SU-DHL-6 (cell line): ENCODE data around the gene ISLR.

Experiments used
- H2AFZ ChIP-seq: fragments of 200-600 bp; sonication (generic); 2 replicates; pipeline ENCODE4 v1.6.1; 2014; ENCODE audit warnings: low read depth, mild to moderate bottlenecking, moderate library complexity, mixed read lengths, antibody characterized with exemption, low read length; ENCODE audit not compliant: severe bottlenecking
- H3F3A ChIP-seq: fragments of 200-600 bp; shearing (Covaris generic); 2 replicates; pipeline ENCODE4 v1.6.0; 2016; ENCODE audit warnings: antibody characterized with exemption, mild to moderate bottlenecking; ENCODE audit not compliant: insufficient read depth
- H3K27ac ChIP-seq: fragments of 200-600 bp; sonication (generic); 2 replicates; pipeline ENCODE4 v1.5.1; 2016; ENCODE audit warnings: low read depth, mild to moderate bottlenecking, low read length, moderate library complexity, mixed read lengths
- H3K27me3 ChIP-seq: fragments of 200-600 bp; sonication (generic), shearing (Covaris generic); 2 replicates; pipeline ENCODE4 v1.6.0; 2014; ENCODE audit warnings: mild to moderate bottlenecking, low read length
- H3K36me3 ChIP-seq: fragments of 200-600 bp; sonication (generic); 2 replicates; pipeline ENCODE4 v1.6.1; 2014; ENCODE audit warnings: mild to moderate bottlenecking, low read length, mixed read lengths
- H3K4me2 ChIP-seq: fragments of 300-600, 200-600 bp; shearing (Covaris generic), sonication (generic); 2 replicates; pipeline ENCODE4 v1.6.0; 2014; ENCODE audit warnings: low read length, low read depth, mild to moderate bottlenecking; ENCODE audit not compliant: poor library complexity, severe bottlenecking
- H3K4me3 ChIP-seq: fragments of 200-600 bp; sonication (generic); 2 replicates; pipeline ENCODE4 v1.5.1; 2014; ENCODE audit warnings: antibody characterized with exemption, low read length, mild to moderate bottlenecking, mixed read lengths; ENCODE audit not compliant: insufficient read depth, poor library complexity, severe bottlenecking
- H3K79me2 ChIP-seq: fragments of 200-600 bp; sonication (generic); 2 replicates; pipeline ENCODE4 v1.6.1; 2014; ENCODE audit warnings: mild to moderate bottlenecking, low read length, moderate library complexity; ENCODE audit not compliant: insufficient read depth
- H3K9ac ChIP-seq: fragments of 200-600 bp; sonication (generic); 2 replicates; pipeline ENCODE4 v1.7.0; 2014; ENCODE audit warnings: mild to moderate bottlenecking, low read length
- H3K9me2 ChIP-seq: fragments of 200-600 bp; sonication (generic); replicated peaks from 2 replicates; pipeline ENCODE4 v1.6.1; 2014; ENCODE audit warnings: low read length; ENCODE audit not compliant: insufficient read depth
- H3K9me3 ChIP-seq: fragments of 200-600 bp; sonication (generic); 2 replicates; pipeline ENCODE4 v1.6.1; 2014; ENCODE audit warnings: low read length, mixed read lengths; ENCODE audit not compliant: insufficient read depth
- H4K20me1 ChIP-seq: fragments of 200-600 bp; sonication (generic); 2 replicates; pipeline ENCODE4 v1.6.1; 2014; ENCODE audit warnings: low read depth, mild to moderate bottlenecking, antibody characterized with exemption, low read length, moderate library complexity, mixed read lengths
- EZH2phosphoT487 ChIP-seq: fragments of 200-600 bp; sonication (generic), shearing (Covaris generic); conservative IDR thresholded peaks from 2 replicates; pipeline ENCODE4 v1.6.1; 2018; ENCODE audit warnings: mild to moderate bottlenecking, antibody characterized with exemption, low read length, moderate library complexity, mixed read lengths
- TF ChIP-seq, protein P1 (sequence below): fragments of 200-600 bp; sonication (generic); IDR thresholded peaks from one replicate; pipeline ENCODE4 v1.5.1; 2017; ENCODE audit warnings: antibody characterized with exemption, mild to moderate bottlenecking, low read length, moderate library complexity; ENCODE audit not compliant: insufficient read depth, poor library complexity, severe bottlenecking

Gene ISLR

DNA sequence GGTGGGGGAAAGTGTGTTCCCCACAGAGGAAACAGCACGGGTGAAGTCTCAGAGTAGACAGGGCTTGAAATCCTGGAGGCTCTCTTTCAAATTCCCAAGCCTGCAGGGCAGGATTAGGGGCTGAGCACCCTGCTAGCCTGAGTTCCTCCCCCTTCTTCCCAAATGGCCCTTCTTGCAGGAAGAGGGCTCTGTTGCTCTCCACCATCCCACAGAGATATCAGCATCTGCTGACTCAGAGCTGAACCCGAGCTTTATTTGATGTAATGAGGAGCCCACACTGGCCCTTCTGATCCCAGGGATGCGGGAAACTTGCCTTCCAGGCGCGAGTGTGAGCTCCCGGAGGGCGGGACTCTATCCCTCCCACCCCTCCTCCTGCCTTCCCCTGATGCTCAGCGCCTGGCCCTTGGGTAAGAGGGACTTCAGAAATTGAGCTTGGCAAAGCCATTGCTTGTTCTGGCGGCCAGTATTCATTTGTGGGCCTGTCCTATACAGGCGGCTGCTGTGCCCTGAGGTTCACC is 30.5 kb downstream of the ISLR start:
- H3K9me2 ChIP-seq, result no peaks in the 10 kb centered on the region
- no peaks in the 10 kb centered on the region for H3K36me3 ChIP-seq
- no peaks in the 10 kb centered on the region for H3K9me3 ChIP-seq
- H4K20me1 ChIP-seq, result no peaks in the 10 kb centered on the region
- TF ChIP-seq, protein P1, sequence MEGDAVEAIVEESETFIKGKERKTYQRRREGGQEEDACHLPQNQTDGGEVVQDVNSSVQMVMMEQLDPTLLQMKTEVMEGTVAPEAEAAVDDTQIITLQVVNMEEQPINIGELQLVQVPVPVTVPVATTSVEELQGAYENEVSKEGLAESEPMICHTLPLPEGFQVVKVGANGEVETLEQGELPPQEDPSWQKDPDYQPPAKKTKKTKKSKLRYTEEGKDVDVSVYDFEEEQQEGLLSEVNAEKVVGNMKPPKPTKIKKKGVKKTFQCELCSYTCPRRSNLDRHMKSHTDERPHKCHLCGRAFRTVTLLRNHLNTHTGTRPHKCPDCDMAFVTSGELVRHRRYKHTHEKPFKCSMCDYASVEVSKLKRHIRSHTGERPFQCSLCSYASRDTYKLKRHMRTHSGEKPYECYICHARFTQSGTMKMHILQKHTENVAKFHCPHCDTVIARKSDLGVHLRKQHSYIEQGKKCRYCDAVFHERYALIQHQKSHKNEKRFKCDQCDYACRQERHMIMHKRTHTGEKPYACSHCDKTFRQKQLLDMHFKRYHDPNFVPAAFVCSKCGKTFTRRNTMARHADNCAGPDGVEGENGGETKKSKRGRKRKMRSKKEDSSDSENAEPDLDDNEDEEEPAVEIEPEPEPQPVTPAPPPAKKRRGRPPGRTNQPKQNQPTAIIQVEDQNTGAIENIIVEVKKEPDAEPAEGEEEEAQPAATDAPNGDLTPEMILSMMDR, result no peak
- TF ChIP-seq EZH2phosphoT487, result no peak
- no peaks in the 10 kb centered on the region; the same call in 1 of the 2 replicates for H3K27me3 ChIP-seq
- H2AFZ ChIP-seq, result no peak overlapping the region
- no peak overlapping the region for H3K4me3 ChIP-seq
- no peaks in the 10 kb centered on the region for H3K79me2 ChIP-seq
- no peak overlapping the region for H3K4me2 ChIP-seq
- no peak overlapping the region for H3K27ac ChIP-seq
- H3F3A ChIP-seq, result no peaks in the 10 kb centered on the region
- H3K9ac ChIP-seq, result no peak overlapping the region

GRCh38 chr15:74205582-74205947 is 32.1 kb downstream of the ISLR start:
- Histone ChIP-seq H3K79me2 (no peaks in the 10 kb centered on the region), H3K4me2 (no peak overlapping the region), H3K36me3 (no peaks in the 10 kb centered on the region), H3K27me3 (no peaks in the 10 kb centered on the region; the same call in 1 of the 2 replicates), H3K9ac (no peak overlapping the region), H3K9me3 (no peaks in the 10 kb centered on the region), H4K20me1 (no peaks in the 10 kb centered on the region), H3F3A (no peaks in the 10 kb centered on the region), H3K4me3 (no peak overlapping the region), H3K27ac (no peak overlapping the region), H2AFZ (no peak overlapping the region), H3K9me2 (no peaks in the 10 kb centered on the region)
- TF ChIP-seq, protein P1, result no peak
- no peak for TF ChIP-seq EZH2phosphoT487

- no peak overlapping the region for H2AFZ ChIP-seq
- no peak for TF ChIP-seq EZH2phosphoT487
- TF ChIP-seq, protein P1, result no peak
- no peaks in the 10 kb centered on the region for H3K9me2 ChIP-seq
- H4K20me1 ChIP-seq, result no peaks in the 10 kb centered on the region
- H3K27ac ChIP-seq, result no peak overlapping the region
- no peak overlapping the region for H3K9ac ChIP-seq
- no peaks in the 10 kb centered on the region; the same call in 1 of the 2 replicates for H3K27me3 ChIP-seq
- no peak overlapping the region for H3K4me2 ChIP-seq
- no peaks in the 10 kb centered on the region for H3K36me3 ChIP-seq
- no peaks in the 10 kb centered on the region for H3K9me3 ChIP-seq
- H3K4me3 ChIP-seq, result no peak overlapping the region
- no peaks in the 10 kb centered on the region for H3K79me2 ChIP-seq
- no peaks in the 10 kb centered on the region for H3F3A ChIP-seq
These were observed 33.3 kb downstream of the ISLR start for GRCh38 chr15:74206801-74207281.
